Putamen (tissue), 1 donor: Measurements from ENCODE around the gene RTN4RL2.
A peak's percentile ranks its signal among the peaks of the same experiment; 100 is the strongest.

Experiments used
- DNase-seq: peaks from one replicate; pipeline ENCODE4 v3.0.0-alpha.2; 2016; ENCODE audit warnings: low spot score

Gene RTN4RL2

DNA sequence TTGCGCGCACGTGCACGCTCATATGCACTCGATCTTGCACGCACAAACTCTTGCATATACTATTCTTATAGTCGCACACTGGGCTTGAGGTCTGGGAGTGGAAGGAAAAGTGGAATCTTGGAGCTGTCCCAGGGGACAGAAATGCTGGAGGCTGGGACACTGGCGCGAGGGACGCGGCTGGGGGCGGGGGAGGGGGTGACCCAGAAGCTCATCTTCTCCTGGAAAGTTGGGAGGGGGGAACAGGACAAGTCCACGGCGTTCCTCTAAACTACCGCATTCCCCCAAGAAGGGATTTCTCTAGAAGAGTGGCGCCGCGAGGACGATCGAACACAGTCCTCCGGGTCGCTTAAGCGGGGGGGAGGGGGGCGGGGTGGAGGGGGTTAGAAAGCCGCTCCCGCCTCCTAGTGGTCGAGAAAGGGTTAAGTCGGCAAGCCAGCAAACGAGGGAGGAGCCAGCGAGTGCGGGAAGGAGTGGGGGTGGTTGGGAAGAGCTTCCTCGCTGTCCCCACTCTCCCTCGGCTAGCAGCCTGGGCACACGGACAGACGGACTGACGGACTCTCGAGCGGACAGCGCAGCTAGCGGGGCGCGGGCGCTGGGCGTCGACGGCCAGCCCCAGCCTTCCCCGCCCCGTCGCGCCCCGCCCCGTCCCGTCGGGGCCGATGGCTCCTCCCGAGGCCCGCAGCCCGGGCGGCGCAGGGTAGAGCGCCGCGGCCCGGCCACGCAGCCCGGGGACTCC is at the start of gene RTN4RL2:
TSS of gene RTN4RL2 (plus strand) at position 507 of the 736 bp plus-strand sequence. CDS start 338 bp downstream, outside the sequence.
- DNase-seq = no peak

DNA sequence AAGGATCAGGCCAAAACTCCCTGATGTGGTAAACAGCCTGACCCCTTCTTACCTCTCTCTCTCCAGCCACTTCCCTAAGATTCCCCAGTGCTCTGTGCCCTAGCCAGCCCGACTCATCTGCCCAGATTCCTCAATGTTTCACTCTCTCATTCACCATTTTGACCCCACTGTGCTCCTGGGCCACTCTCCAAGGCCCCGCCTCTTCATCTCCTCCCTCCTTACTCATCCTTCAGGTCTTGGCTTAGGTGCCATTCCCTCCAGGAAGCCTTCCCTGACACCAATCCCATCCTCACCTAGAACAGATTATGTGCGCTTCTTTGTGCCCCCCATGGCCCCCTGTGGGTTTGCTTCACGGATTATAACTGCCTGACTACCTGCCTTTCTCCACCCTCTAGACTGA is 46.6 kb upstream of the RTN4RL2 start:
- DNase-seq = no peak

DNA sequence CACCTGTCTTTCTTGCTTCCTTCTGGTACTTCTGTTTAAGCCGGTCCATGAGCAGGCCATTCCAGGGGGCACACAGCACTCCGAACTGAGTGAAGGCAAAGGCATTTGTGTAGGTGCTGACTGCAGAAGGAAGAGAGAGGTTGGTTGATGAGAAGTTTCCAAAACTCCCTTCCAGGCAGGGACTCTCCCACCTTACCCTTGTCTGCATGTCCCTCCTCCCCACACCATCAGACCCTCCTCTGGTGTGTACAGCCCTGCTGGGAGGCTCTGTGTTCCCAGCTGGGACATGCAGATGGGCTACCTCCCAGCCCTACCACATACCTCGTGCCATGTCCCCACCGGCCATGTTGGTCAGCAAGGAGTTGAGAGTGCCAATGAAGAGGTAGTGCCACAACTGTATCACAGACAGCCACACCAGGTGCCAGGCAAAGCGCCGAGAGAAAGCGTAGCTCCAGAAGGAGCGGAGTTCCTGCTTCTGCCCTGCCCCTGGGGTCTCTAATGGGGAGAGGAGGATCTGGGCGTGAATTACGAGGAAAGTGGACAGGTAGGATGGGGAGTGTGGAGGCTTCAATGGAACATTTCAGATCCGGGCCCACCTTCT is 45.6 kb upstream of the RTN4RL2 start:
- DNase-seq = no peak

GRCh38 chr11:57416436-57416835 is 43.9 kb upstream of the RTN4RL2 start:
- DNase-seq = no peak

GRCh38 chr11:57417056-57417455 is 43.3 kb upstream of the RTN4RL2 start:
- DNase-seq = no peak

DNA sequence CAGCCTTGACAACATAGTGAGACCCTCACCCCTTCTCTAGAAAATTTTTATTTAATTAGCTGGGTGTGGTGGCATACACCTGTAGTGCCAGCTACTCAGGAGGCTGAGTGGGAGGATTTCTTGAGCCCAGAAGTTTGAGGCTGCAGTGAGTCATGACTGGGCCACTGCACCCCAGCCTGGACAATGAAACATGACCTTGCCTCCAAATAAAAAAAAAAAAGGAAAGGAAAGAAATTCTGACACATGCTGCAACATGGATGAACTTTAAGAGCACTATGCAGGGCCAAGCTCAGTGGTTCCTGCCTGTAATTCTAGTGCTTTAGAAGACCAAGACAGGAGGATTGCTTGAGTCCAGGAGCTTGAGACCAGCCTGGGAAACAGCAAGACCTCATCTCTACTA is 42.2 kb upstream of the RTN4RL2 start:
- no peak for DNase-seq

DNA sequence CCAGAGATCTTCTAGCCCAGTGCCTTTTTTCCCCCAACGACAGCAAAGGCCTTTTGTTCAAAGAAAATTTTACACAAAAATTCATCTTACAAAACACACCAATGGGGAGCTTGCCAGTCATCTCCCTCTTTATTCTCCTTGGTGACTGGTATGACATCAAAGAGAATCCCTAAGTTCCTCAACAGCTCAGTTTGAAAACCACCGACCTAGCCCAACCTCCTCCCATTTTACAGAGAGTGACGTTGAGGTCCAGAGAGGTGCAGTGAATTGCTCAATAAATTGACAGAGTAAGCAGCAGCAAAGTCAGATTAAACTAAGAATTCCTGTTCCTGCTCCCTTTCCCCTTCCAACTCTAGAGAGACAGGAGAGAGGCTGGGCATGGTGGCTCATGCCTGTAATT is 41.2 kb upstream of the RTN4RL2 start:
- no peak for DNase-seq

- DNase-seq = no peak
Observed at GRCh38 chr11:57421066-57421465, 39.3 kb upstream of the RTN4RL2 start.

DNA sequence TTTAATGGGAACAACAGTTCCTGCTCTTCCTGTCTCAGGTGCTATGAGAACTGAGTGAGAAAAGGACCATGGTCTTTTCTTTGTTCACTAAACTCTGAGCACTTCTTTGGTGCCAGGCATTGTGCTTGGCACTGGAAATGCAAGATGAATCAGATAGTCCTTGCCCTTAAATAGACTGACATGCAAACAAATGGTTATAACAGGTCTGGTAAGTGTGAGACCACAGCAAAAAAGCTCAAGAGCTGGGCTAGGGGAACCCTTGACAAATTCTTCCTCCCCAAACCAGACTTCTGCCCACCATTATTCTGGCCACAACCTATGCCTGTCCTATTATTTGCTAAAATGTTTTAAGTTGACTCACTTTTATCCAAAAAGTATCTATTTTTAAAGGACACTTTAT is 38.5 kb upstream of the RTN4RL2 start:
- DNase-seq = no peak

DNA sequence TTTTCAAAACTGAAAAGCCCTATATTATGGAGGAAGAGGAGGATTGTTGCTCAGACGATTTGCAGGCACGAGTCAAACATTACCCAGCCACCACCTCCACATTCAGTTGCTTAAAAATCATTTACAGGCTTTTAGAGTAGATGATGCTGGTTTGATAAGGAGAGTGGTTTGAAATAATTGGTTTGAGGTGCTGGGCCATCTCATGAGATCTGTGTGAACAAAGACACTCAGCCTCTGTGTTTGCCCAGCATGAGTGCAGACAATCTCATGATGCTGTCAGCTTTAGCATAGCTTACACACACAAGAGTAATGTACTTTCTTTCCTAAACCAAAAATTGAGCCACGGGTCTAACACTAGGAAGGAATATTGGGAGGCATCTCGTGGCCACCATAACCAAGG is 37.7 kb upstream of the RTN4RL2 start:
- DNase-seq = no peak

- DNase-seq = no peak
Observed at GRCh38 chr11:57424137-57424791, 36.1 kb upstream of the RTN4RL2 start.

DNA sequence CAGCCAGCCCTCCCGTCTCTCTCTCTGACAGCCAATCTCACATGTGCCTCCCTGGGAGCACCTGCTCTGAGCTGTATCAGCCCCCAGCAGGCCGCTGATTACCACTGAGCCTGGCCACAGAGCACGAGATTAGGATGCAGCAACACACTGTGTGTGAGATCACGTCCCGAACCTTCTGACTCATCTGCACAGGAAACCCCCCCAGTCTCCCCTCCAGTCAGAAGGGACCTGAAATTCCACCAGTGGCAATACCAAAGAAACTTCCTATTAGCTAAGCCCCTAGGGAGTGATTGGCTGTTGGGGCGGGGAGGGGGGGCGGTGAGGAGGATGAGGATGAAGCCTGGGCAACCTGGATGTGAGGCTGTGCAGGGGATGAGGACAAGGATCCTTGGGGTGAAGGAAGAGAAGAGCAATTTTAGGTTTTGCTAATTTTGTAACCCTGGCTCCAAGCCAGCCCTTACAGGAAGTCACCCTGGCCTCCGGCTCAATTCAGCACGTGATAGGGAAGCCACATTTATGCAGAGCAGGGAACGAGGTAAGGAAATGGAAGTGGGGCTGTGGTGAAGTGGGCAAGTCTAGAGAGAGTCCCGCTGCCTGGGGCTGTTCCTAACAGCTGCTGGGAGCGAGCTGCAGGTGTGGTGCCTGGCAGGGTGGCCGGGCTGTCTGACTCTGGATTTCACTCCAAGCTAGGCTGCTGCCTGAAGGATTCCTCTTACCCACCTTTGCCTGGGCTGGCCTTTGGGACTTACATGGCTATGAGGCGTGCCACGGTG is 35.4 kb upstream of the RTN4RL2 start:
- DNase-seq = peak; percentile 15

GRCh38 chr11:57425565-57426438 is 34.5 kb upstream of the RTN4RL2 start:
- DNase-seq = no peak

DNA sequence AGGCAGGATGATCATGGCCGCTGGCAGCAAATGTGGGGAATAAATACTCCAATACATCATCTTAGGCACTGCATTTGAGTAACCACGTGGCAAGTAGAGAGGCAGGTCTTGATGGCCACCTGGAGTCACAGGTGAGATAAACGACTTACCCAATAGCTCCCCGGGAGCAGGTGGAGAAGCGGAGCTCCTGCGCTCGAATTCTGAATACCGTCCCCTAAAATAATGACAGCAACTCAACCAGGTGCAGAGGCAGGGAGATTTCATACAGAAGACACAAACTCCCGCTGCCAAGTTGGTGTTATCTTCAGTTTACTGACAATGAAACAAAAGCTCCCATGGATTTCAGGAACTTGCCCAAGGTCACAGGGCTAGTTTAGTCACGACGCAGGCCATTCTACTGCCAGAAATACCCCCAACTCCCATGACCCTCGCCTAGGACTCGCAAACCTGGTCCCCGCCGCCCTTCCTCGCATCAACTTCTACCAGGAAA is 33.8 kb upstream of the RTN4RL2 start:
- no peak for DNase-seq

DNA sequence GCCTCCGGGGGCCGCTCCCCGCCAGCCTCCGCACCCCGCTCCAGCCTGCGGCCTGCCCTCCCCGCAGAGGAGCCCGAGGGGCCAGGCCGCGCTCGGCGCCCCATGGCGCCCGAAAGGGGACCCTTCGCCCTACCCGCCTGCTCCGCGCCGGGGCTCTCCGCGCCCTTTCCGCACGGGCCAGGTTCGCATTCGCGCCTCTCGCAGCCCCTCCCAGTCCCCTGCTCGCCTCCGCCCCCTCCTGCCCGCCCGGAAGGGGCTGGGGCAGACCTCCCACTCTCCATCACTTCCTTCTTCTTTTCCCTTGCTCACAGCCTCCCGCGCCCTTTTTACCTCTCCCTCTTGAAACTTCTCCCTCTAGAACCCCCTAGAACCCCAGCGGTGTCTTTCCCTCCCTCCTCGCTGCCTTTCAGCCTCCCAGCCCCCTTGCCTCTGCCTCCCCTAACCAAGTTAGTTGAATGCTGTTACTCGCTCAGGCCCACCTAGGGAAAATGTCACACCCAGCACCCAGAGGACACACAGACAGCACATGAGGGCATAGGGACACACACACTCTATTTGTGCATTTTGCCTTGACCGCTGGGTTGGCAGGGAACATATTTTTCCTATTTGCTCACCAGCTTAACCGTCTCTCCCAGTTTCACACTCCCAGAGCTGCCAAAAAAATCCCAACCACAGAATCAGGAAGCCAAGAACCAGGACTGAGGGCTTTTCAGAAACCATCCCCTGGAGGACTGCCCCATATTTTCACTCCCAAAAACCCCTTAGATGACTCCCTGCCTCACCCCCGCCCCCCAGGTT is 33.2 kb upstream of the RTN4RL2 start, which contains the start of gene SLC43A3:
TSS of gene SLC43A3 (minus strand) at position 193 of the 798 bp plus-strand sequence. CDS start 949 bp downstream, outside the sequence.
- DNase-seq = peak; percentile 27

- peak; percentile 64 for DNase-seq
Observed at GRCh38 chr11:57427727-57428082, 32.6 kb upstream of the RTN4RL2 start.

- no peak for DNase-seq
Observed at GRCh38 chr11:57428643-57429042, 31.7 kb upstream of the RTN4RL2 start.

DNA sequence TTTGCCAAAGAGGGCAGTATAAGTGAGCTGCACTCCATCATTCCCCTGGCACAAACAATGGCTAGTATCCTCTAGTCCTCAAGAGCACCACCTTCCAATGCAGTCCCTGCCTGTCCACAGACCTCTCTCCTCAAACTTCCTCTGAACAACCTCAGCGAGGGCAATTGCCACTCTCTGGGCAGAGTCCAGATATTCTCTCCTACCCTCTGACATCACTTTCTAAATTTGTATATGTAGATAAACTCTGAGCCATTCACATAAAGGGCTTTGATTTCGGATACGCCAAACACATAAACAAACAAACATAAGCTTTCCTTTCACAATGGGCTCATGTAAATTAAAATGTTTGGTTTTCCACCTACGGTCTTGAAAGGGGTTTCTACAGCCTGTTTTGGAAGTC is 30.4 kb upstream of the RTN4RL2 start:
- DNase-seq = no peak

DNA sequence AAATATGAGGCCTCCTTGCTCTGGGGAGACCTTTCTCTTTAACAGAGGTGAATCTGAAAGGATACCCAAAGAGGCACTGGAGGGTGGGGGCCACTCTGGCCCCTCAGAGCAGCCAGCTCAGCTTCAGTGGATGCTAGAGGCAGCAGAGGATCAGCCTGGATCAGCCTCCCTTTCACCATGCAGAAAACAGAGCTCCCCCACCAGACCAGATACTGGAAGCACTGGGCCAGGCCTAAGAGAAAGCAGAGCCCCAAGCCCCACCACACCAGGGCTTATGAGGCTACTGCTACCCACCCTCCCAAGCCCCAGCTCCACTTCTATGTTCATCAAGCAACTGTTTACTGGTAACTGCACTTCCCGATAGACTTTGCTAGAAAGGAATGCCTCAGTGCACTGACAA is 29.4 kb upstream of the RTN4RL2 start:
- DNase-seq = no peak

DNA sequence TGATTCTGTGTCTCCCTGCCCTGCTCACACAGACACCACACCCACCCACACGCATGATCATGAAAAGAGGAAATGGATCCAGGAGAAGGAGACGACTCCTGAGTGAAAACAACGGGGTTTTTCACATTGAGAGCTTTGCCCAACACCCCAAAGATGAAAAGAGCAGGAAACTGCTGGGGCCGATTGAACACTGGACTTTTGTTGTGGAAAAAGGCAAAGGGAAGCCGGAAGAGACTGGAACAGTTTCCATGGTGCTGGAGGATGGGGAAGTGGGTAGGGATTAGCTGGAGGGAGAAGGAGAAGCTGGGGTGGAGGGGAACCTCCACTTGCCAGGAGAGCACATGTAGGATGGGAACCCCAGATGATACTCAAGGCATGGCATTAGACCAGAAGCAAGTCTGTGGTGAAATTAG is 28.2 kb upstream of the RTN4RL2 start:
- DNase-seq = peak; percentile 16
